ENCODE measurements around the gene TCL1B. TPM values are rescaled to one million over a fixed set of nuclear protein-coding genes. Genes with fewer than 3 reads are reported as not detected.

The TCL1B gene
- total and polyA plus RNA-seq, 2 of the 13 experiments (the other 11 are each of a cell fraction or from before 2014, with no cell fraction given), result not detected

- 0% methylated on average over 5 of the region's 5 CpGs for WGBS (ENCODE audit: low lambda C conversion rate)
- no peak overlapping the region for H3K4me3 ChIP-seq (replicated peaks in 1 of 3; ENCODE audit: insufficient read depth in 1 of 3, low read depth in 2 of 3, low read length in 3 of 3)
- no peaks in the 10 kb centered on the region for H3K79me2 ChIP-seq (ENCODE audit: insufficient read depth, low read length)
- H3K36me3 ChIP-seq (replicated peaks in 1 of 2; ENCODE audit: control insufficient read depth in 1 of 2, insufficient read depth in 2 of 2, low read length in 2 of 2), result no peaks in the 10 kb centered on the region
- no peaks in the 10 kb centered on the region for H4K20me1 ChIP-seq (ENCODE audit: insufficient read depth, low read length)
- no peak for FAIRE-seq
- no peaks in the 10 kb centered on the region for H3K4me1 ChIP-seq (ENCODE audit: insufficient read depth, low read length)
- no peak overlapping the region for H3K4me2 ChIP-seq (ENCODE audit: low read depth, low read length)
- TF ChIP-seq HNRNPH1 (optimal IDR thresholded peaks at IDR 0.05; ENCODE audit: low read depth, low read length) (no peak), ISL2 (CRISPR knock-in tag; IDR thresholded peaks at IDR 0.05) (no peak), ZNF761 (CRISPR knock-in tag; conservative IDR thresholded peaks at IDR 0.05) (no peak), PAXIP1 (CRISPR knock-in tag; conservative IDR thresholded peaks at IDR 0.05) (no peak), RBM22 (optimal IDR thresholded peaks at IDR 0.05; ENCODE audit: low read length) (no peak), ZMYM3 (CRISPR knock-in tag; IDR thresholded peaks at IDR 0.05) (no peak), ASH2L (IDR thresholded peaks at IDR 0.05; ENCODE audit: insufficient read length, low read depth, low read length) (no peak), DNMT3B (CRISPR knock-in tag; conservative IDR thresholded peaks at IDR 0.05) (no peak), HIC2 (CRISPR knock-in tag; IDR thresholded peaks at IDR 0.05; ENCODE audit: low read depth) (no peak), HMGXB4 (CRISPR knock-in tag; IDR thresholded peaks at IDR 0.05; ENCODE audit: borderline replicate concordance in 1 of 2, low read depth in 1 of 2) (no peak), IRF9 (CRISPR knock-in tag; IDR thresholded peaks at IDR 0.05; ENCODE audit: borderline replicate concordance) (no peak), HMG20B (CRISPR knock-in tag; conservative IDR thresholded peaks at IDR 0.05) (no peak), E2F5 (CRISPR knock-in tag; conservative IDR thresholded peaks at IDR 0.05) (no peak), ZNF660 (CRISPR knock-in tag; IDR thresholded peaks at IDR 0.05; ENCODE audit: borderline replicate concordance, low read depth) (no peak)
- H2AFZ ChIP-seq (ENCODE audit: low read length), result no peak overlapping the region
- CTCF ChIA-PET (ENCODE audit: low intra/inter-chr PET ratio, low total read pairs), result no interaction called here
- H3K9me3 ChIP-seq (ENCODE audit: low read length), result no peaks in the 10 kb centered on the region
- intact Hi-C loops (cut with micrococcal nuclease; ENCODE audit: unreplicated experiment) (no loop called here), in situ Hi-C loops (cut with HindIII; ENCODE audit: extremely low pct_ligation_motif_present, low pct_unique_long_range_greater_than_20kb) (no loop called here)
- DNase-seq (ENCODE audit: low spot score), result no peak
- POLR2A ChIA-PET, result no interaction called here
- no peak for ATAC-seq
- peaks cover 1 to 2% of the 10 kb centered on the region in 2 experiments; a peak in 2 of 5 replicates for H3K27me3 ChIP-seq (ENCODE audit: control insufficient read depth in 1 of 2, insufficient read depth in 2 of 2, low read length in 2 of 2)
- no TSS peak for BruUV-seq (replicated peaks)
- H3K27ac ChIP-seq (ENCODE audit: extremely low read length, insufficient read depth, low read length), result no peak overlapping the region
- no peak overlapping the region for H3K9ac ChIP-seq (ENCODE audit: insufficient read depth, low read depth, low read length)
Observed at GRCh38 chr14:95699412-95699811, 13.2 kb downstream of the TCL1B start.
